Heart left ventricle (tissue), 13 donors: ENCODE results near the gene AGR2.

Source experiments
- CTCF ChIP-seq, 12 donors: fragments of 200-600 bp; sonication (generic) in 4 of 12; IDR thresholded peaks; one replicate each; pipeline versions ENCODE4 v1.5.0 to v1.8.0; 2018 to 2022; ENCODE audit warnings: antibody characterized with exemption in 12 of 12, mild to moderate bottlenecking in 5 of 12
- POLR2A ChIP-seq, 2 donors: fragments of 450-650 bp; IDR thresholded peaks; one replicate each; pipeline ENCODE4 v1.6.1; 2017; ENCODE audit warnings: antibody characterized with exemption in 2 of 2, mild to moderate bottlenecking in 2 of 2, moderate library complexity in 2 of 2
- donor health status: ischemic (EF 13 %, LVEDD 7.1; RV severe dilation, severe dysfunction).
- donor health status: DM: no; HTN: yes; CAD: no.
- donor health status: DM: no; HTN: no; CAD: no.
- donor health status: ischemic (EF 25% LVEDD 6.9; RV normal size, moderate dysfunction).
- donor health status: ischemic (EF 25% LVEDD 5.7; RV mildly dilated, moderate dysfunction).
- donor health status: ischemic (EF 35%, LVEDD 5.7; RV mildly dilated, moderate dysfunction).
- donor health status: nonischemic (EF 11% LVEDD 7.7; RV severe dilation, severe dysfunction).
- donor health status: DM: yes; HTN: yes; CAD: no.
- donor health status: PGD.
- donor health status: ischemic (EF 29% LVEDD 5.4; RV normal size, mild dysfunction).
- donor health status: nonischemic (EF 23%, LVEDD 6.1; RV moderate dilation, normal function).

GRCh38 chr7:16822029-16822428, 17.2 kb upstream of the AGR2 start:
- TF ChIP-seq CTCF (IDR thresholded peaks at IDR 0.05) (no peak), POLR2A (IDR thresholded peaks at IDR 0.05) (no peak)
